HG03097 (cell line): Measurements from ENCODE around the gene FNBP1.

Experiments used
- ATAC-seq: cut with Tn5 transposase; IDR thresholded peaks from one replicate; pipeline ENCODE4 v1.9.1; 2021; ENCODE audit not compliant: unreplicated experiment, low FRiP score

Gene FNBP1

GRCh38 chr9:129932303-129933151 is 110.5 kb downstream of the FNBP1 start:
- ATAC-seq, result no peak

GRCh38 chr9:129930743-129931142 is 112.2 kb downstream of the FNBP1 start:
- no peak for ATAC-seq

DNA sequence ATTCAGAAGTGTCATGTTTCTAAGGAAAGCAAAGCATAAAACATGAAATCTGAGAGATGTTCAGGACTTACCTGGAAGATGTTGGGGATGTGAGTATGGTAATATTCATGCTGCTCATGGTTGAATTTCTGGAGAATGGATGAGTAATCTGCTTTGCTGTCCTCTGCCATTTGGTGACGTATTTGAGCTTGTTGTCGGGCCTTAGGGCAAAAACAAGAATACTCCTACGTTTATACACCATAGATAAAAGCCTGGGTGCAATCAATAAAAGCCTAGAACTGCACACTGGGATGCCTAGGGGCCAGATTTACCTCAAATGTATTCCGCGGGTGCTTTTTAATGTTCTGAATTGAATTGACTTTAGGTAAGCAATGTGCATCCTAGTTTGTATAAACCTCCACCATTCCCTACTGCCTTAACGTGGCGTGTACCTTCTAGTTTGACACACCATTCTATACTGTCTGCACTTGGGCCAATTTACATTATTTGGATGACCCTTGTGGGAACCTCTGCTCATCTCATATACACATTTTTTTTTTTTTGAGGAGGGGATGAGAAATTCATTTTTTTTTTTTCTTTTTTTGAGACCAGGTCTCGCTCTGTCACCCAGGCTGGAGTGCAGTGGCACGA is 113.4 kb downstream of the FNBP1 start:
- no peak for ATAC-seq

DNA sequence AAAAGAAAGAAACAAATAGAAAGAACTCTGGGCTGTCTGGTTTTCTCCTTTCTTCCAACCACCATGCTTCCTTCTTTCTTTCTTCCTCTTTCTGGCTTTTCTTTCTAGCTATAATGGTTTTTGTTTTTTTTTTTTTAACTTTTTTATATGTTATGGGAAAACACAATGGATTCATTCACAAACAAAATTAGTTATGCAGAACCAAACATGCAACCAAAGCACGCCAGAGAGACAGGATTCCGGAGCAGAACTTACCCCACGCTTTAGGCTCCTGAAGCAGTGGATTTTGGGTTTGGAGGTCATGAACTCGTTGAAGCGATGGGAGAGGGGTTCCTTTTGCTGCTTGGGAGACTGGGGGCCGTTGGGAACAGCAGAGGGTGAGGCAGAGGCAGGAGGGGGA is 119.4 kb downstream of the FNBP1 start:
- no peak for ATAC-seq

DNA sequence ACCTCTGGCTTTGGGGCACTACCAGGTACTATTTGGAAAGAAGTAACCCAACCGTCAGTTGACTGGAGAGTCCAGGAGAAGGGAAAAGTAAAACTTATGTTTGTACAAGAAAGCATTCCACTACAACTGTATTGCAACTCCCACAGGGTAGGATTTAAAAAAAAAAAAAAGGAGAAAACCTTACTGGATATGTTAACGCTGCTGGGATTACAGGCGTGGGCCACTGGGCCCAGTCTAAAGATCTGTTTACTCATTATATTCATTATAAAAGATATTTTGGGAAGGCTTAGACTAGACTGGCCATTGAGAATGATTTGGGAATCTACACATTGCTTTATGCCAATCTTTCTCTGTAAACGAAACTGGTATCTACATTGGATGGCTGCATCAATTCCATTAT is 121.1 kb downstream of the FNBP1 start:
- ATAC-seq, result no peak

GRCh38 chr9:129919841-129920240 is 123.1 kb downstream of the FNBP1 start:
- no peak for ATAC-seq

GRCh38 chr9:129919277-129919676 is 123.7 kb downstream of the FNBP1 start:
- ATAC-seq, result no peak

DNA sequence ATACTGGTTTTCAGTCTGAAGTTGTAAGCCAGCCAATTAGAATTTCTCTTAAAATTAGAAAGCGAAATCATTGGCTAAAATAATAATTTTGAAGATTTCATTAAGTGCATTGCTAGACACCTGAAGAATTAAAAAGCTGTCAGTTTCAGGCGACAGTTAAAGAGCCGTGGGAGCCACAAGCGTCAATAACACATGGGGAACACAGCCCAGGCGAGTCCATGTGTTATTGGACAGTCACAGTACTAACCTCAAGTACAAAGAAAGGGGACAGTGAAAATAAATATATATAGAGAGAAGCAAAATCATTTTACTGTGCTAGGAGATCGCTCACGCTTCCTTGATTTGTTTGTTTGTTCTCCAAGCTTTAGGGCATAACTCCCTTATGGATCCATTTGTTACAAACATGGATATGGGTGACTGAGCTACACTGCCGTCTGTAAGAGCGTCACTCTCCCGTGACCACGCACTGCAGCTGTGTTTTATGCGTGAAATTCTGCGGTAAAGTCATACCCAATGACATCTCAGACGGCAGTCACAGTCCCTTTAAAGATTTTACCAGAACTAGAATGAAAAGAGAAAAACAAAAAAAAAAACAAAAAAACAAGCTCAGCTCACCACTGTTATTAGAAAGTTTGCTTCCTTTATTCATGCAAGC is 124.6 kb downstream of the FNBP1 start:
- no peak for ATAC-seq

DNA sequence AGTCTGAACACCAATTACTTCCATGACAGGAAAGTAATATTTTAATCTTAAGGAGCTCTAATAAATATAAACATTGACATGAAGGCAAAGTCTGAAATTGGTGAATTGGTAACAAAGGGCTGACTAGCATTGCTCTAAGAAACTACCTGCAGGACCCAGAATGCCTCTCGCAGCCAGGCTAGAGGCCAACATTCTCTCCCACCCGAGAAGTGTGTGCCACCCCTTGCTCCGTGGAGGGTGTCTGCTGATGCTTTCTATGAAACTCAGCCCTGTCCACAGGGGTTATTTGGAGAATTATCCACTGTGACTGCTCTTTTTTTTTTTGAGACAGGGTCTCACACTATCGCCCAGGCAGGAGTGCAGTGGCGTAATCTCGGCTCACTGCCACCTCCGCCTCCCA is 126.3 kb downstream of the FNBP1 start:
- ATAC-seq, result no peak

DNA sequence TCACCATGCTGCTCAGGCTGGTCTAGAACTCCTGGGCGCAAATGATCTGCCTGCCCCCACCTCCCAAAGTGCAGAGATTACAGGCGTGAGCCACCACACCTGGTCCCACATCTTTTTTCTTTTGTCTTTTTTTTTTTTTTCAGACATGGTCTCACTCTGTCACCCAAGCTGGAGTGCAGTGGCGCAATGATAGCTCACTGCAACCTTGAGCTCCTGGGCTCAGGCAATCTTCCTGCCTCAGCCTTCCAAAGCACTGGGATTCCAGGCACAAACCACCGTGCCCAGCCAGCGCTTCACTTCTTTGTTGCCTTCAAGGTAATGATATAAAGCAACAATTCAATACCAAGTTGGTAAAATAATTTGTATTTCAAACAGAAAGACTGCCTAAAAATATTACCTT is 128.9 kb downstream of the FNBP1 start:
- no peak for ATAC-seq

DNA sequence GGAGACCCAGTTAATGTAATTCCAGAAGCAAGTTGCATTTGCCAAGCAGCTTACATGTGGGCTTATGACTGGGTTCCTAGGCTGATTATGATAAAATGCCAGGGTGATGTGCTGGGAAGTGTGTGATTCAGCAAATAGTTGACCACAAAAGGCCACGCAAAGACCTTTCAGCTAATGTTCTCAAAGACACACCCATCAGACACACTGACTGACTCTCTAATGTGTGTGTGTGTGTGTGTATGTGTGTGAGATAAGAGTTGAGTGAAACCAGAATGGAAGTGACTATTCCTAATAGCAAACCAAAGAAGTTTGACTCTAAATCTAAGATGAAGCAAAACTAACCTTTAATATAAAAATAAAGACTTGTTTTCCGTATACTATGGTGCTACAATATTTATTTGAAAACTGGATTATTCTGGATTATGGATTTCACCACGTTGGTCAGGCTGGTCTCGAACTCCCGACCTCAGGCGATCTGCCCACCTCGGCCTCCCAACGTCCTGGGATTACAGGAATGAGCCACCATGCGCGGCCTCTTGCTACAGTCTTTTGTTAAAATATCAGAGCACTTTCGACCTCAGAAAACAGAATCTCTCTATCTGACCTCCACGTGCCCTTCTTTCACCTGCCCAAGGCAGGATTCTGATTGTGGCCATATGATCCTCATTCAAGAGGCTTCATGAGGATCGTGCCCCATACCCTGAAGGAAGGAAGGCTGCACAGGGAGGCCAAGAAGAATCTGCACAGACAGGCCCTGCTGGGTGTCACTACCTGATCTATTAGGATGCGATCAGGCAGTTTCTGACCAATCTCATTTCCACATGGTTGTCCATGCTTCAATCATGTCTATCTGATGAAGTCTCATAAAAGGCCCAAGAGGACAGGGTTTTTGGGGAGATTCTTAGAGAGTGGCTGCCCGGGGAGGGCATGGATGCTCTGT is 132.1 kb downstream of the FNBP1 start:
- no peak for ATAC-seq

- no peak for ATAC-seq
Observed at GRCh38 chr9:129909851-129910250, 133.1 kb downstream of the FNBP1 start.

DNA sequence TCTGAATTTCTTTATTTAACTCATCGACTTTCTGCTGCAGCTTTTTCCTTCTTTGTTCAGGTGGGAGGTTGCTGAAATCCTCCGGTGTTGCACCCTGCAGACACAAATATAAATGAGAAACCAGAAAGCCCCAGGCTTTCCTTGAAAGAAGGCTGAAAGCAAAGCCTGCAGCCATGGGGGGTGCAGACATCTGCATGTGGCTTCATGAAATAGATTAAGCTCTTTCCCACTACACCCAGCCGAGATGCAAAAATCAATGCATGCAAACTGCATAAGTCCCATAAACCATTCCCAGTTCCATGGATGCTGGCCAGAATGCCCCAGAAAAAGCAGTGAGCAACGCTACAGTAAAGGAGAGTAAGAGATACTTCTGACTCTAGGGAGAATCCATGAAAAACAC is 134.1 kb downstream of the FNBP1 start:
- no peak for ATAC-seq

DNA sequence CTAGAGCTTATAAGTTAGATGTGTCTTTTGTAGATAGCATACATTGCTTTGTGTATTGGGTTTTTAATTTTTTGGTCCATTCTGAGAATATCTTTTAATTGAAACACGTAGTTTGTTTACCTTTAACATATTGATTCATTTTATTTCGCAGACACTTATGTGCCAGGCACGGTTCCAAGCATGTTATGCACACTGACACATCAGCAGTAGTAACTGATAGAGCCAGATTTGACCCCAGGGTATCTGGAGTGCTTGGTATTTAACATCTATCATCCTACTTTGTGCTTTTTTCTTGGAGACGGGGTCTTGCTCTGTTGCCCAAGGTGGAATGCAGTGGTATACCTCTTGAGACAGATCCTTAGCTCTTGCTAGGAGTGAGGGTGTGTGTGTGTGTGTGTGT is 135.8 kb downstream of the FNBP1 start:
- ATAC-seq, result no peak

DNA sequence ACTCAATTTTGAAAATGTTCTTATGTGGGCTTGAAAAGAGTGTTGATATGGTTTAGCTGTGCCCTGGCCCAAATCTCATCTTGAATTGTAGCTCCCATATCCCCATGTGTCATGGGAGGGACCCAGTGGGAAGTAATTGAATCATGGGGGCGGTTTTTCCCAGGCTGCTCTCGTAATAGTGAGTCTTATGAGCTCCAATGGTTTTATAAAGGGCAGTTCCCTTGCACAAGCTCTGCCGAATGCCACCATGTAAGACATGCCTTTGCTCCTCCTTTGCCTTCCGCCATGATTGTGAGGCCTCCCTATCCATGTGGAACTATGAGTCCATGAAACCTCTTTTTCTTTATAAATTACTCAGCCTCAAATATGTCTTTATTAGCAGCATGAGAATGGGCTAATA is 136.7 kb downstream of the FNBP1 start:
- no peak for ATAC-seq

GRCh38 chr9:129904734-129905133 is 138.3 kb downstream of the FNBP1 start:
- ATAC-seq, result no peak

DNA sequence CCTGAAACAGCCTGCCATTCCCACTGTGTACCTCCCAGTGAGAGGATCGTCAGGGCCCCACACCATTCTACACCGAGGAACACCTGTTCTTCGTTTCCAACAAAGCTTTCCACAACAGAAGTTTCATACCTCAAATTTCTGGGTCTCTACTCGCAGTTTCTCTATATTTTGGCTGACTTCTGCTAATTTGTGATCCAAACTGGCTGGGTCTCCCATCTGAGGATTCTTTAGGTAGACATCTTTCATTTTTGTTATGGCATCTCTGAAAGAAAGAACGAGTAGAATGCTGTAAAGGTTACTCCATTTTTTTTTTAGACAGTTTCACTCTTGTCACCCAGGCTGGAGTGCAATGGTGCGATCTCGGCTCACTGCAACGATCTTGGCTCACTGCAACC is 140.3 kb downstream of the FNBP1 start:
- ATAC-seq, result no peak

DNA sequence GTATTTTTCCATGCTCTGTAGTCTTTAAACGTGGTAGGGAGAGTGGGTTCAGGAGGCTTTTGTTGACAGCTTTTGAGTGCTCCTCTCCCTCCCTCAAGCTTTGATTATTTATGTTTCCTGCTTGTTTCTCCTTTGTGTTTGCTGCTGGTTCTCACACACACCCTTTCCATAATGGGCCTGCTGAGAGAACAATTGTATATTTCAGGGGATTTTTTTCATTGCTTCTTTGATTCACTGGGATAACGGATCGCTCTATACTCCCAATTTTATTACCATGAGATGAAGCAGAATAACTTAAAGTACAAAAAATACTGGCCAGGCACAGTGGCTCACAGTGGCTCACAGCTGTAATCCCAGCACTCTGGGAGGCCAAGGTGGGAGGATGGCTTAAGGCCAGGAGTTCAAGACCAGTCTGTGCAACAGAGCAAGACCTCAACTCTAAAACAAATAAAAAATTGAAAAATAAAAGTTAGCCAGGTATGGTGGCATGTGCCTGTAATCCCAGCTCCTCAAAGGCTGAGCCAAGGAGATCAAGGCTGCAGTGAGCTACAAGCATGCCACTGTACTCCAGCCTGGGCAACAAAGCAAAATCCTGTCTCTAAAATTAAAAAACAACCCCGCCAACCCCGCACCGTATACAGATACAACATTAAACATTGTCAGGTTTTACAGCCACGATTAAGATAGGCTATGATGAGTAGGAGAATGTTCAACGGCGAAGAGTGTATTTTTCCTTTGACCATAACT is 140.8 kb downstream of the FNBP1 start:
- ATAC-seq, result no peak

- ATAC-seq, result peak; percentile 63
Observed at GRCh38 chr9:129900263-129901027, 142.5 kb downstream of the FNBP1 start.
